Astrocyte (in vitro differentiated cells and primary cell): ENCODE results near the gene LRRK1. TPM values are rescaled to one million over a fixed set of nuclear protein-coding genes. Genes with fewer than 3 reads are reported as not detected.

ENCODE experiments used
- DNase-seq: peaks from one replicate; pipeline ENCODE4 v3.0.0-alpha.2; 2010; ENCODE audit warnings: low read depth
- FAIRE-seq: peaks from 2 replicates; lab custom pipeline; 2011; peaks lifted over from hg19 to GRCh38; lab: Jason Lieb, UNC
- H2AFZ ChIP-seq: 2 replicates; pipeline ENCODE4 v1.6.0; 2012; ENCODE audit warnings: low read depth, low read length, inconsistent platforms
- H3K27ac ChIP-seq: 2 replicates; pipeline ENCODE4 v1.5.1; 2011; ENCODE audit warnings: low read depth, low read length, inconsistent platforms
- H3K27me3 ChIP-seq: 2 replicates; pipeline ENCODE4 v1.6.0; 2011; ENCODE audit warnings: low read length, inconsistent platforms; ENCODE audit not compliant: insufficient read depth
- H3K36me3 ChIP-seq: 2 replicates; pipeline ENCODE4 v1.5.1; 2011; ENCODE audit warnings: low read length, inconsistent platforms; ENCODE audit not compliant: insufficient read depth
- H3K4me1 ChIP-seq: 2 replicates; pipeline ENCODE4 v1.5.1; 2011; ENCODE audit warnings: low read length, inconsistent platforms; ENCODE audit not compliant: insufficient read depth
- H3K4me2 ChIP-seq: 2 replicates; pipeline ENCODE4 v1.6.0; 2012; ENCODE audit warnings: low read length, inconsistent platforms
- H3K4me3 ChIP-seq: 2 replicates; pipeline ENCODE4 v1.5.1; 2011; ENCODE audit warnings: low read depth, mild to moderate bottlenecking, low read length, inconsistent platforms; ENCODE audit not compliant: insufficient read depth
- H3K79me2 ChIP-seq: 2 replicates; pipeline ENCODE4 v1.6.0; 2012; ENCODE audit warnings: mild to moderate bottlenecking, low read length, inconsistent platforms; ENCODE audit not compliant: insufficient read depth
- H3K9ac ChIP-seq: 2 replicates; pipeline ENCODE4 v1.6.0; 2012; ENCODE audit warnings: mild to moderate bottlenecking, low read length, inconsistent platforms
- H3K9me3 ChIP-seq: 2 replicates; pipeline ENCODE4 v1.5.1; 2012; ENCODE audit warnings: low read depth, mild to moderate bottlenecking, low read length, inconsistent platforms; ENCODE audit not compliant: insufficient read depth
- H4K20me1 ChIP-seq: 2 replicates; pipeline ENCODE4 v1.6.0; 2012; ENCODE audit warnings: low read length, inconsistent platforms; ENCODE audit not compliant: insufficient read depth
- H3K27ac Mint-ChIP-seq: one replicate; pipeline ENCODE4 v1.8.0; 2021; ENCODE audit warnings: mild to moderate bottlenecking, mixed read lengths; ENCODE audit not compliant: unreplicated experiment
- H3K27me3 Mint-ChIP-seq: one replicate; pipeline ENCODE4 v1.8.0; 2021; ENCODE audit warnings: low read depth, mixed read lengths; ENCODE audit not compliant: unreplicated experiment
- H3K36me3 Mint-ChIP-seq: one replicate; pipeline ENCODE4 v1.8.0; 2021; ENCODE audit warnings: low read depth, mixed read lengths; ENCODE audit not compliant: unreplicated experiment
- H3K4me1 Mint-ChIP-seq: one replicate; pipeline ENCODE4 v1.8.0; 2021; ENCODE audit warnings: low read depth, mixed read lengths; ENCODE audit not compliant: unreplicated experiment
- H3K4me3 Mint-ChIP-seq: one replicate; pipeline ENCODE4 v1.8.0; 2021; ENCODE audit warnings: mild to moderate bottlenecking, moderate library complexity, mixed read lengths; ENCODE audit not compliant: unreplicated experiment
- H3K9me3 Mint-ChIP-seq: one replicate; pipeline ENCODE4 v1.8.0; 2021; ENCODE audit warnings: mild to moderate bottlenecking, mixed read lengths; ENCODE audit not compliant: unreplicated experiment
- CTCF ChIP-seq: IDR thresholded peaks from 2 replicates; pipeline ENCODE4 v1.5.1; 2011; ENCODE audit warnings: low read depth, mild to moderate bottlenecking, inconsistent platforms, low read length, moderate library complexity; ENCODE audit not compliant: insufficient read depth
- EZH2 ChIP-seq: IDR thresholded peaks from 2 replicates; pipeline ENCODE4 v1.6.1; 2012; ENCODE audit warnings: mild to moderate bottlenecking, low read length, inconsistent platforms; ENCODE audit not compliant: insufficient read depth
- total RNA-seq: library from RNA; stranded (reverse); gene quantifications from 2 replicates; pipeline ENCODE4 v1.2.1, GENCODE V29; 2021

Gene LRRK1
- total RNA-seq, 1 donor from 2014 or later, result 0.41 TPM

DNA sequence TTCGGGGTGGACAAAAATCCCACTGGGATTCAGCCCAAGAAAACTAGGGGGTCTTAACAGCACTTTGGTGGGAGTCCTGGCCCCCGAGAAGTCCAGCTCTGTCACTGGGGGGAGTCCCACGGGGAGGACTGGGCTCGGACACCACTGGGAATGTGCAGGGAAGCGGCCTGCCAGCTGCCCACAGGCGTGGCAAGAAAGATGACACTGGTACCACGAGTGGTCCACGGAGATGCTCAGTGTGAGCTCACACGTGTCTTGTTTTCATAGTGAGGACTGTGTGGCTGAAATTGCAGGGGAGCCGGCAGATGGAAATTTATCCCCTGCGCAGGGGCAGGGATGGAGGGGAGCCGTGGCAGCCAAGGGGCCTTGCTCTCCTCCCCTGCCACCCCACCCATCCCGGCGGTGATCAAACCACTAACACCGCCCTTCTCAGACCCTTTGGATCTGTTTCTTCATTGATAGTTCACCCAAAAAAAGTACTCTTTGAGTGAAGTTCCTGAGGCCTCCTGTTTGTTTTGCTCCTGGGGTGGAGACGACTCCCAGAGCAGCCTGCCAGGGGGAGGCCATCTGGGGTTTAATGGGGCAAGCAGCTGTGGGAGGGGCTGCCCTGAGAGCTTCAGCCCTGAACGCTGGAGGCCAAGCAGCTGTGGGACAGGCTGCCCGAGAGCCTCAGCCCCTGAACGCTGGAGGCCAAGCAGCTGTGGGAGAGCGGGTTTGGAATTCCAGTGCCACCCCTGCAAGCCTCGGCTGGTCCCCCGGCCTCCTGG is 130.9 kb downstream of the LRRK1 start:
- H3K79me2 ChIP-seq, result no peaks in the 10 kb centered on the region
- no peak for TF ChIP-seq CTCF
- TF ChIP-seq EZH2, result no peak
- no peak for FAIRE-seq

GRCh38 chr15:101050623-101051290 is 131.6 kb downstream of the LRRK1 start:
- no peak overlapping the region for H3K4me3 ChIP-seq
- no peaks in the 10 kb centered on the region for H3K27me3 ChIP-seq
- H3K4me2 ChIP-seq, result no peak overlapping the region
- H3K36me3 ChIP-seq, result peaks cover 2% of the 10 kb centered on the region
- Mint-ChIP-seq H3K27me3 (peaks cover 37% of the 10 kb centered on the region), H3K4me1 (peaks cover 2% of the 10 kb centered on the region), H3K27ac (no peak overlapping the region), H3K36me3 (no peaks in the 10 kb centered on the region), H3K9me3 (no peaks in the 10 kb centered on the region), H3K4me3 (no peak overlapping the region)
- no peak for FAIRE-seq
- no peak overlapping the region for H3K9ac ChIP-seq
- TF ChIP-seq EZH2 (no peak), CTCF (no peak)
- no peaks in the 10 kb centered on the region for H3K4me1 ChIP-seq
- H4K20me1 ChIP-seq, result no peaks in the 10 kb centered on the region
- no peaks in the 10 kb centered on the region for H3K79me2 ChIP-seq
- H2AFZ ChIP-seq, result no peak overlapping the region
- H3K27ac ChIP-seq, result no peak overlapping the region
- DNase-seq, result no peak
- H3K9me3 ChIP-seq, result no peaks in the 10 kb centered on the region

More for the DNA sequence above, 130.9 kb downstream of the LRRK1 start:
- no peaks in the 10 kb centered on the region for H3K4me1 ChIP-seq
- no peaks in the 10 kb centered on the region for H3K27me3 ChIP-seq
- no peak overlapping the region for H2AFZ ChIP-seq
- DNase-seq, result no peak
- H3K9me3 Mint-ChIP-seq, result no peaks in the 10 kb centered on the region
- H3K4me3 Mint-ChIP-seq, result no peak overlapping the region
- H3K9ac ChIP-seq, result no peak overlapping the region
- H3K27me3 Mint-ChIP-seq, result peaks cover 41% of the 10 kb centered on the region
- H3K27ac ChIP-seq, result no peak overlapping the region
- H3K4me3 ChIP-seq, result no peak overlapping the region
- no peak overlapping the region for H3K4me2 ChIP-seq
- no peaks in the 10 kb centered on the region for H3K36me3 ChIP-seq
- H3K9me3 ChIP-seq, result no peaks in the 10 kb centered on the region
- no peaks in the 10 kb centered on the region for H3K36me3 Mint-ChIP-seq
- H3K27ac Mint-ChIP-seq, result no peak overlapping the region
- peaks cover 2% of the 10 kb centered on the region for H3K4me1 Mint-ChIP-seq
- no peaks in the 10 kb centered on the region for H4K20me1 ChIP-seq
